Esophagus squamous epithelium (tissue), 4 donors: ENCODE results near the gene SLC25A51.

Experiments used
- CTCF ChIP-seq, 6 experiments: fragments of 450-650 bp in 4 of 6; fragments of 200-600 bp in 2 of 6; sonication (generic) in 2 of 6; IDR thresholded peaks; one replicate each; pipeline ENCODE4 v1.5.1; 2016 to 2019; ENCODE audit warnings: antibody characterized with exemption in 6 of 6, mild to moderate bottlenecking in 4 of 6, moderate library complexity in 4 of 6
- POLR2A ChIP-seq, 4 donors: fragments of 450-650 bp; IDR thresholded peaks; one replicate each; pipeline ENCODE4 v1.6.1; 2017; ENCODE audit warnings: antibody characterized with exemption in 4 of 4, mild to moderate bottlenecking in 4 of 4, moderate library complexity in 3 of 4

GRCh38 chr9:37920471-37921167 lies 16.7 kb upstream of the SLC25A51 start:
- TF ChIP-seq CTCF (IDR thresholded peaks at IDR 0.05) (no peak), POLR2A (IDR thresholded peaks at IDR 0.05) (no peak)
